Measurements from ENCODE around the gene DBP.
"Not testable (repeated sequence)": the region's sequence is repeated elsewhere in the genome, so short reads cannot be mapped to it uniquely, and the experiment has no call there.

DBP gene

DNA sequence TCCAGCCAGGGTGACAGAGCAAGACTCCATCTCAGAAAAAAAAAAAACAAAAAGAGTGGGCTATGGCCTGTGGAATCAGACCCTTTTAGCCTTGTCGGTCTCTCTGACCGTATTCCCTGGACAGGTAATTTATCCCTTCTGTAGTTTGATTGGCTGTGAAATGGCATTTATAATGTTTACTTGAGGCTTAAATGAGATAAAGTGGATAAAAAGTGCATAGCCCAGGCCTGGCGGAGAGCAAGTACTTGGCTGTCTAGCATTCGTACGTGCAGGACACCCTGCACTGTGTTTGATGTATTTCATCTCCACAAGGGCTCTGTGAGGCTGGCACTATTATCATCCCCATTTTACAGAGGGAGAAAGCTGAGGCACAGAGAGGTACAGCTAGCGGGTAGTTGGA is 28.6 kb upstream of the DBP start:
- no peak for DNase-seq (ENCODE audit: low read depth)

DNA sequence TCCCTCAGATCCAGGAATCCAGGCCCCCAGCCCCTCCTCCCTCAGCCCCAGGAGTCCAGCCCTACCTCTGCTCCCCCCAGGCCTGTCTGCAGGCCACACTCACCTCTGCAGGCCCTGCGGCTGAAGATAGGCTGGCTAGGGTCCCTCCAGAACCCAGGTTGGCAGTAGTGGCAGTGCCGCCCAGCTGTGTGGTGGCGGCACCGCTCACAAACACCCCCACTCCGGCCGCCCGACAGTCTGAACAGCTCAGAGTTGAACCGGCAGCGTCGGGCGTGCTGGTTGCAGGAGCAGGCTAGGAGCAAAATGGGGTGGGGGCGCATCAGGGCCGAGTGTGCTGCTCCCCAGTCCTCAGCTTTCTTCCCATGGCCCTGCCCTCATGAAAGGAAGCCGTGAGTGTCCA is 27.3 kb upstream of the DBP start:
- no peak for DNase-seq (ENCODE audit: low read depth)

DNA sequence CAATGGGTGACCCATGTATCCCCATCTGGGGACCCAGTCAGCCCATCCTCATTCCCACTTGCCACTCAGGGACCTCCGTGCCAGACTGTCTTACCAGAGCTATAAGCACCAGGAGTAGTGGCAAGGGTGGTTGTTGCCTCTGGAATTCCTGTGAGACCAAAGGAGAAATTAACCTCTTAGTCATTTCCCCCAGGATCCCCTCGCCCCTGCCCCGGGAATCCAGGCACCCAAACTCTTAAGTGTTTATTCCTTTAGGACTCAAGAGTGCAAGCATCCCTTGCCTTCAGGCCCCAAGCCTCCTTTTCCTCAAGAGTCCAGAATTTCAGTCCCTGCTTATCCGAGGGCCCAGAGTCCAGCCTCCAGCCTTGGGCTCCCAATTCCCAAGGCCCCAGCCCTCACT is 26.5 kb upstream of the DBP start:
- no peak for DNase-seq (ENCODE audit: low read depth)

DNA sequence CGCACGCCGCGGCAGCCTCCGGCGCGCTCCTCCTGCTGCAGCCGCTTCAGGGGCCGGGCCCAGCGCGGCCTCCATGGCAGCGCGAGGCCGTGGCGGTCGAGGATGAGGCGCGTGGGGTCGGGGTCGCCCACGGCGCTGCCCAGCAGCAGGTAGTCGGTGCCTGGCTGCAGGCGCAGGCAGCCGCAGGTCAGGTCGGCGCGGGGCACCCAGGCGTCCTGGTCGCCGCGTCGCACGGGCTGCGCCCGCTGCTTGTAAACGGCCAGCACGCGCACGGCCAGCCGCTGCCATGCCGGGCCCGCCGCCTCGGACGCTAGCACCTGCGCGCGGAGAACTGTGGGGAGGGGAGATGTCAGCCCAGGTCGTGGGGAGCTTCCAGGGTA is 24.5 kb upstream of the DBP start:
- DNase-seq (ENCODE audit: low read depth): no peak

DNA sequence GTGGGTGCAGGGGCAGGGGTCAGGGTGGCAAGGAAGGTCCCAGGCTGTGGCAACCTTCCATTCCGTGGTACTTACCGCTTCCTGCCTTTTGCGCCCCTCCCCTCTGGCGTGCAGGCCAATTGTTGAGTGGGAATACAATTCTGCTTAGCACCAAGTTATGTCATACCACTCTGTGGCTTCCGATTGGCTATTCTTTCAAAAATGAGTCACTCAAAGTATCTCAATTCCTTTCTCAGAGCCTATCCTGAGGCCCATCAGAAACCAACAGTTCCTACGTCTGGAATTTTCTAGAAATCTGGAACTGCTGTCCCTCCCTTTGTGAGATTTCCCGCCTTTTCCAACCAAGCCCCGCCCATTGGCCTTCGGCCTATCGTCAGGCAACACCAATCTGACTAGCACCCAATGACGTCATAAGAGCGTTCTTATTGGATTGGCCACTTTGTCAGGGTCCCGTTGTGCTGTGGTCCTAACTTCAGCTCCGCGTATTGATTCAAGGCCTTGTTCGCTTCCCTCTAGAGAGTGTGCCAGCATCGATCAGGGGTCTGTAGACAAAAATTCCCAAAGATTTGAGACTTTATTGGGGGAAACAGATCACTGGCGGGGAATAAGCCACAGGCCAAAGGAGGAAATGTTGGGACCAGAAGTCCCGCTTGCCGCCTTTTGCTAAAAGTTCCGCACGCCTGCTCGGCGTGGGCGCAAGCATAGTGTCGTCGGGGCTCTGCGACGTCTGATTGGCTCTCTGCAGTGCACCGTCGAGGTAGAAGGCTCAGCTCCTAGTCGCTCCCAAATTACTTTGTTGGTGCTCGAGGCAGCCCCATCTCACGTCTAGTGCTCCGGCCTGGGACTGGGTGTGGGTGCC is 23.9 kb upstream of the DBP start:
- DNase-seq (ENCODE audit: low read depth): peak; percentile 78

DNA sequence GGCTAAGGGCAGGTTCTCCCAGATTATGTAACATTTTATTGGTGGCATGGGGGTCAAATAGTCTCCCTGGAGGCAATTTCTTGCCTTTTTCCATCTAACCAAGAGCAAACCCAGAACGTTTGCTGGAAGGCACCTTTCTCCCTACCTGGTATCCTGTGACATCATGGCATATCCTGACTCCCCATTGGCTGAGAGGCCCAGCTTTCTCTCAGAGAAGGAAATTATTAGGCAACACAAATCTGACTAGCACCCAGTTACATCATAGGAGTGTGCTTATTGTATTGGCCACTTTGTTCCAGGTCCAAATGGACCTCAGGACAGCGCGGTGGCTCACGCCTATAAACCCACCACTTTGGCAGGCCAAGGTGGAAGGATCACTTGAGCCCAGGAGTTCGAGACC is 22.6 kb upstream of the DBP start:
- no peak for DNase-seq (ENCODE audit: low read depth)

DNA sequence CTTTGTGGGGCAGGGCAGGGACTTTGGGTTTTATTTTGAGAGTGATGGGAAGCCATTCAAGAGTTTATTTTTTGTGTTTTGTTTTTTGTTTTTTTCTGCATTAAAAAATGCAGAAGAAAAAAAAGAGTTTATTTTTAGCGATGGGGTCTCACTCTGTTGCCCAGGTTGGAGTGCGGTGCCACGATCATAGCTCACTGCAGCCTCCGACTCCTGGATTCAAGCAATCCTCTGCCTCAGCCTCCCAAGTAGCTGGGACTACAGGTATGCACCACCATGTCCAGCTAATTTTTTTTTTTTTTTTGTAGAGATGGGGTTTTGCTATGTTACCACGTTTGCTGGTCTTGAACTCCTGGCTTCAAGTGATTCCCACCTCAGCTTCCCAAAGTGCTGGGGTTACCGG is 21.3 kb upstream of the DBP start:
- no peak for DNase-seq (ENCODE audit: low read depth)

DNA sequence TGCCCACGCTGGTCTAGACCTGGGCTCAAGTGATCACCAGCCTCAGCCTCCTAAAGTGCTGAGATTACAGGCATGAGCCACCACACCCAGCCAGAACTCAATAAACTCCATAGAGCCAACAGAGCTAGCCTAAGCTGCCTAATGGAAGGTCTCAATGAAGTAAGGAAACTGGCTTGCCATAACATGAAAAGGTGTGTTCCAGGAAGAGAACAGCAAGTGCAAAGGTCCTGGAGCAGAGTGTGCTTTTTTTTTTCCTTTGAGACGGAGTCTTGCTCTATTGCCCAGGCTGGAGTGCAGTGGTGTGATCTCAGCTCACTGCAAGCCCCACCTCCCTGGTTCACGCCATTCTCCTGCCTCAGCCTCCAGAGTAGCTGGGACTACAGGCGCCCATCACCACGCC is 20.6 kb upstream of the DBP start:
- not testable (repeated sequence) for DNase-seq (ENCODE audit: low read depth)

DNA sequence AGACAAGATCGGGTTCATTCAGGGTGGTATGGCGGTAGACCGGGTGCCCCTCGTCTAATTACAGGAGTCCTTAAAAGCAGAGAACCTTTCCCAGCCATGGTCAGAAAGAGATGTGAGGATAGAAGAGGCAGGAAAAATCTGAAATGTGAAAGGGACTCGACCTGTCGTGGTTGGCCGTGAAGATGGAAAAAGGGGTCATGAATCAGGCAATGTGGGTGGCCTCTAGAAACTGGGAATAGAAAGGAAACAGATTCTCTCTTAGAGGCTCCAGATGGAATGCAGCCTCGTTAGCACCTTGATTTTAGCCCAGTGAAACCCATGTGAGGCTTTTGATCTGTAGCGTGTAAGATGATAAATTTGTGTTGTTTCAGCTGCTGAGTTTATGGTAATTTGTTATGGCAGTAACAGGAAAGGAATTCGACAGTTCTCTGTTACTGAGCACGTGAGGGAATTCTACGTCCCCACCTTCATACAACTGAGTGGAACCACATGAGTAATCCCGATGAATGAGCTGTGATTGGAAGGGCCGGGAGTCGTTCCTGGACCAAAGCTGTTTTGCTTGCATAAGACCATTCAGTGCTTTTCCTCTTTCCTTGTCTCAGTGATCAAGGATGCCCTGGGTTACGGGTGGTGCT is 19.8 kb upstream of the DBP start:
- DNase-seq (ENCODE audit: low read depth): peak; percentile 84

DNA sequence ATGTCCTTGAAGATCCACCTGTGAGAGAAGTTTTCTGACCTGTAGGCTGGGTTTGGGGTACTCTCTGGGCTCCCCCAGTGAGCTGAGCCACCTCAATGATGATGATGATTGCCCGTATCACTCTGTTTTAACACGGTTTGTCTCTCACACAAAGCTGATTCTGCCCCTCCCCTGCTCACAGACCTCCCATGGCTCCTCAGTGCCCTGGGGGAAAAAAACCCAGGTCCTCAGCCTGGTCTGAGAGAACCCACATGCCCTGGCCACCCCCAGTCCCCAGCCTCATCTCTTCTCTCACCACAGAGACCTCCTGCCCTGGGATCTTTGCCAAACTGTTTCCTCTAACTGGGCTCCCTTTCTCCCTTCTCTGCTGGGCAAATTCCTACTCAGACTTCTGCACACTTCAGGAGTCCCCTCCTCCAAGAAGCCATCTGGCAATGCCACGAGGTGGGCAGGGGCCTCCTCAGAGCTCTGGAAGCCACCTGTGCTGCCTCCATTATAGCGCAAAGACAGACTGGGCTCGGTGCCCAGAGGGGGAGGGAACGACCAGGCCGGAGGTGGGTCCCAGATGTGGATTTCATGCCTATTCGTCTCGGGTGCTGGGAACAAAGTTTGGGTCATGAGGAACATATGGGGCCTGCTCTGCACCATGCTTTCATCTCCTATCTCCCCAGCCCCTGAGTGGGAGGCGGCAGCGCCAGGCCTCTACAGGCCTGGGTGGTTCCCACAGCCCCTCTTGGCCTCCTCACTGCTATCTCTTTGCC is 17.3 kb upstream of the DBP start:
- DNase-seq (ENCODE audit: low read depth): no peak

DNA sequence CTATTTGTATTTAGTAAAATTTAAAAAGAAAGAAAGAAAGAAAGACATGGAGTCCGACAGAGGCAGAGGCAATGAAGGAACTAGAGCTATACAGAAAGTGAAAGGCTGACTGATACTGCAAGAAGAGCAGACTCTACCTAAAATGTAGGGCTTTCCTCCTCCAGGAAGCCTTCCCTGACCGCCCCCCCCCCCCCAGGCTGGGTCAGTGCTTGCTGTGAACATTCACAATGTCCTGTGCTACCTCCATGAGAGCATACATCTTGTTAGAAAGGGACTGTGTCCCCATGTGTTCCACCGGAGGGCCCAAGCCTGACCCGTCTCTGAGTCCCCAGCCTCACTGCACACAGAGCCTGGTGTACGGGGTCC is 14.5 kb upstream of the DBP start:
- DNase-seq (ENCODE audit: low read depth): no peak

DNA sequence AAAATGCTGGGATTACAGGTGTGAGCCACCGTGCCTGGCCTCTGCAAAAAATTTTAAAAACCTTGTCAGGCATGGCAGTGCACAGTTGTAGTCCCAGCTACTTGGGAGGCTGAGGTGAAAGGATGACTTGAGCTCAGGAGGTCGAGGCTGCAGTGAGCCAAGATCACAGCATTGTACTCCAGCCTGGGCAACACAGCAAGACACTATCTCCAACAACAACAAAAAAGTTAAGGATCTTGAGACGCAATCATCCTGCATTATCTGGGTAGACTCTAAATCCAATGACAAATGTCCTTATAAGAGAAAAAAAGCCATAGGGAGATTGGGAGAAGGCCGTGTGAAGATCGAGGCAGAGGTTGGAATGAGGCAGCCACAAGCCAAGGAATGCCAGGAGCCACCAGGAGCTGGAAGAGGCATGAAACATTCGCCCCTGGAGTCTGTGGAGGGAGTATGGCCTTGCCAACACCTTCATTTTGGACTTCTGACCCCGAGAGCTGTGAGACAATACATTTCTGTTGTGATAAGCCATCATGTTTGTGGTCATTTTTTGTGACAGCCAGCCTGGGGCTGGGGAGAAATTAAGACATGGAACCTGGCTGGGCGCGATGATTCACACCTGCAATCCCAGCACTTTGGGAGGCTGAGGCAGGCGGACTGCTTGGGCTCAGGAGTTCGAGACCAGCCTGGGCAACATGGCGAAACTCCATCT is 13.9 kb upstream of the DBP start:
- no peak for DNase-seq (ENCODE audit: low read depth)

DNA sequence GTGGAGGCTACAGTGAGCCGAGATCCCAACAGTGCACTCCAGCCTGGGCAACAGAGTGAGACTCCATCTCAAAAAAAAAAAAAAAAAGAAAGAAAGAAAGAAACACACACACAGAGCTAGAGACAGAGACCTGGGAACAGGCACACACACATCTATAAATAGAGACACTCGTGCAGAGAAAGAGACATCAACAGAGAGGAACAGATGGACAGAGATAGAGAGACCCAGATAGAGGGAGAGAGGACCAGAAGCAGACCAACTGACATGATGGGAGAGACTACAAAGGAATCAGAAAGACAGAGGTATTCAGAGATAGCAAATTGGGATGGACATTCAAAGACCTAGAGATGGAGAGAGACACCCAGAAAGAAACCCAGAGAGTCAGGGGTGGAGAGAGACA is 11.0 kb upstream of the DBP start:
- DNase-seq (ENCODE audit: low read depth): no peak

DNA sequence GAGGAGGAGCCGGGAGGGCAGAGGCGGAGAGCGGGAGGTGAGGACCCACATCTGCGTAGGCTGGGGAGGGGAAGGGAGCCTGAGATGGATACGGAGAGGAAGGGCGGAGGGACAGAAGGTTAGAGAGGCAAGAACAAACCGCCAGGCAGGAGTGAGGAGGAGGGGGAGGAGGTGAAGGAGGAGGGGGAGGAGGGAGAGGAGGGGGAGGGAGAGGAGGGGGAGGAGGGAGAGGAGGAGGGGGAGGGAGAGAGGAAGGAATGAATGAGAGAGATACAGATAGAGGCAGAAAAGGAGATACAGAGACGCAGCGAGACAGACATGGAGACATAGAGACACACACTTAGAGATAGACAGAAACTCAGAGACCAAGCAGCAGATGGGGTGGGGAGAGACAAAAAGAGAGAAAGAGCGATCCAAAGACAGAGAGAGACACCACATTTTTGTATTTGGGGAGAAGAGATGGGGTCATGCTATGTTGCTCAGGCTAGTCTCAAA is 9.6 kb upstream of the DBP start:
- DNase-seq (ENCODE audit: low read depth): no peak

DNA sequence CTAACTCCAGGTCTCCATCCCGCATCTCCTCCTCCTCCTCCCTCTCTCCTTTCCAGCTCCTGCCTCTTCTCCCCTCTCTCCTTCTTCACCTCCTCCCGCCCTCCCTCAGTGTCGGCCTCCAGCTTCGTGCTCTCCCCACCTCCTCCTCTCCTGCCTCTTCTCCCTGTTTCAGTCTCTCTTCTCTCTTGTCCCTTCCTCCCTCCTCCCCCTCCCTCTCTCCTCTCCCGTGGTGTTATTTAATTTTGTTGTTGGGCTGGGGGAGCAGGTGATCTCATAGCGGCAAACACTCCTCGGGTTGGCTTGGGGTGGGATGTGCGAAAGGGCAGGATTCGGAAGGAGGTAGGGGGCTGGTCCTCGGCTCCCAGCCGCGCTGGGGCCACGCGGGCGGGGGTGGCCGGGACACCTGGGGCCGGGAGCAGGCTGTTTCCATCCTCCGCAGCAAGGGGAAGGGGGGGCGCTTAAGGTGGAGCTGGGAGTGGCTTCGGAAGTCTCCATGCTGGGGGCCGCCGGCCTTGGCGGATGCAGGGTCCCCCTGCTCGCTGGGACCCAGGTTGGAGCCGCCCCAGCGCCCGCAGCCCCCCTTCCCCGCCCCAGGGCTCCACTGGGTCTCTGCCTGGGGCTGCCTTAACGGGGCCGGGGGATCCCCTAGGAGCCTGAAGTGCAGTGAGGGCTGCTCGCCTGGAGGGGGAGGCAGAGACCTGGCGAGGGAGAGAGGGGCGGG is 9.0 kb upstream of the DBP start, which contains the start of gene CA11:
Gene CA11, minus strand, starts transcription at position 187 of the 721 bp plus-strand sequence. CDS start 555 bp downstream, outside the sequence.
- peak; percentile 67 for DNase-seq (ENCODE audit: low read depth)

DNA sequence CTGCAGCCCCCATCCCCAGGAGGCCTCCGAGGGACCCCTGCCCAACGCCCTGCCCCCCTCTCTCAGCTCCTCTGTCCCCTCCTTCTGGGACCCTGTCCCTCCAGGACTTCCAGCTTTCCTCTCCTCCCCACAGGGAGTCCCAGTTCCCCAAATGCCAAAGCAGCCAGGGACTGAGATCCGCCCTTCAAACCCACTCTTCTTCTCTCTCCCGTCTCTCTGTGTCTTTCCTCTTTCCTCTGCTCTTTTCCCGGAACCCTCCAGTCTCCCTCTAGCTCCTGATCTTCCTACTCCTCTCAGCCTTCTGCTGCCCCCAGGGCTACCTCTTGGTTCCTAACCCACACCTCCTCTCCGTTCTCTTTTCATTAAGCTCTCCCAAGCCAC is 8.4 kb upstream of the DBP start:
- no peak for DNase-seq (ENCODE audit: low read depth)

DNA sequence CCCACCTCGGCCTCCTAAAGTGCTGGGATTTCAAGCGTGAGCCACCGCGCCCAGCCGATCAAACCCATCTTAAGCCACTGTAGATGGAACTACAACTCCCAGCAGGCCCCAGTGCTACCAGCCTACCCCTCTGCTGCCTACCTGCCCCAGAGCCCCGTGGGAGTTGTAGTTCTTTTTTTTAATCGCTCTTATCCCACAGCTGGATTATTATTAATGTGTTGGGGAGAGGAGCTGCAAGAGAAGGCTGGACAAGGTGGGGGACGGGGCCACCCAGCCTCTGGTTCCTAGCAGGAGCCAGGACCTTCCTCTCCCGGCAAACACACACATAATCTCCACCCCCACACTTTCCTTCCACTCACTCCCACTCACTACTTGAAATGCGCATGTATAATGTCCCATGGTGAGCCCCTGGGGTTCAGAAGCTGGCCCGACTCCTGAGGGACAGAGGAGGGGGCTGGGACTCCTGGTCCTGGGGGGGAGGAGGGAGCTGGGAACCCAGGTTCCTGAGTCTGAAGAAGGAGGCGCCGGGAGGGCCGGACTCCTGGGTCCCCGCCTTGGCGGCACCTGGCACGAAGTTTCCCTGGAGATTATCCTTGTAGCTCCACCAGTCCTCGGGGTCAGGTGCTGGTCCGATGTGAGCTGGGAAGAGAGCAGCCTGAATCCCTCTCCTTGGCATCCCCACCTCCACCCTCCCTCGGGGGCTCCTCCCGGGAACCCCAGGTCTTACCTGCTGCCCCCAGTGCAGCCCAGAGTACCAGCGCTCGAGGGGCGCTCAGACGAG is 7.8 kb upstream of the DBP start:
- DNase-seq (ENCODE audit: low read depth): peak; percentile 60

DNA sequence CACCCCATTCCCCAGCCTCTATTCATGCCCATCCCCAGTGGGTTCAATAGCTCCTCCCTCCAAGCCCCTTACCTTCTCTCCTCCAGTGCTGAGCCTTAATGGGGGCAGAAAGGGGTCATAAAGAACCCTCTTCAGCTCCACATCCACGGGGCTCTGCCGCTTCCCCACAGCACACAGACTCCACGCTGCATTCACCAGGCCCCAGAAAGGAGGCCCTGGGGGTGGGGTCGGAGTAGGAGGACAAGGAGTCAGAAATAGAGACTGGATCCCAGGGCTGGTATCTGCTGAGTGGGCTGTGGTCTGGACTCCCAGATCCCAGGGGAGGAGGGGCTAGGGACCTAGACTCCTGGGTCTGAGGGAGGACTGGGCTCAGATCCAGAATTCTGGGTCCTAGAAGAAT is 7.2 kb upstream of the DBP start:
- no peak for DNase-seq (ENCODE audit: low read depth)

DNA sequence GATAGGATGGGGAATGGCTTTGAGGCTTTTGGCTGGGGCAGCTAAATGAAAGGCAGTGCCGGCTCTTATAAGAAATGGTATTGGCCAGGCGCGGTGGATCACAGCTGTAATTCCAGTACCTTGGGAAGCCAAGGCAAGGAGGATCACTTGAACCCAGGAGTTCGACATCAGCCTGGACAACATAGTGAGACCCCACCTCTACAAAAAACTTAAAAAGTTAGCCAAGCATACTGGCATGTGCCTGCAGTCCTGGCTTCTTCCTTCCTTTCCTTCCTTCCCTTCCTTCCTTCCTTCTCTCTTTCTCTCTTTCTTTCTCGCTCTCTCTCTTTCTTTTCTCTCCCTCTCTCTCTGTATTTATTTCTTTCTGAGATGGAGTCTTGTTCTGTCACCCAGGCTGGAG is 5.7 kb upstream of the DBP start:
- no peak for DNase-seq (ENCODE audit: low read depth)

DNA sequence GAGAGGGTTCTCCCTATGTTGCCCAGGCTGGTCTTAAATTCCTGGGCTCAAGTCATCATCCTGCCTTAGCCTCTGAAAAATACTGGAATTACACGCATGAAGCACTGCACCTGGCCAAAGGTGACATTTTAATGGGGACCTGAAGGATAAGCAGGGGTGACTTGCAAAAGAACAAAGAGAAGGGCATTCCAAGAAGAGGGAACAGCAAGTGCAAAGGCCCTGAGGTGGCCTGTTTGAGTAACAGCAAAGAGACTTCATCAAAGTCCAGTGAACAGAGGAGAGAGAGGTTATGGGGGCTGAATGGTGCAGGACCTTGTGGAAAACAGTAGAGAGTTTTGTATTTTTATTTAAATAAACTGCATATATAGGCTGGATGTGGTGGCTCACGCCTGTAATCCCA is 4.7 kb upstream of the DBP start:
- no peak for DNase-seq (ENCODE audit: low read depth)

All from fibroblast of gingiva (primary cell).